GM10266 (cell line): ENCODE results near the gene SGCD.

ENCODE experiments used
- DNase-seq: peaks from one replicate; pipeline ENCODE4 v3.0.0; 2012; ENCODE audit errors: extremely low spot score
- TF ChIP-seq, protein P1 (sequence below): IDR thresholded peaks from 2 replicates; pipeline ENCODE4 v1.5.1; 2012; ENCODE audit warnings: mild to moderate bottlenecking, low read depth; ENCODE audit not compliant: control insufficient read depth, insufficient read depth; ENCODE audit errors: missing control alignments

SGCD gene

DNA sequence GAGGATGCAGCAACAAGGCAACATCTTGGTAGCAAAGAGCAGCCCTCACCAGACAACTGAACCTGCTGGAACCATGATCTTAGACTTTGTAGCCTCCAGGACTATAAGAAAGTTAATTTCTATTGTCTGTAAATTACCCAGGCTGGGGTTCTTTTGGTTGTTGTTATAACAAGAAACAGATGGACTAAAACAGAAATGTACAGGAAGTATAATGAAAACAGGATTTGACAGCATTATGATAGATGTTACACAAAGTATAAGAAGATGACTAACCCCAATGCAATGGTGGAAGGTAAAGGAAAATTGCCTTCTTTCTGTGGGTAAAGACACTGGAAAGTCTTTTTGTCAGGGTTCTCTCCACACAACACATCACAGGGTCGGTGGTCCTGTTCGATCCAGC lies 204.2 kb downstream of the SGCD start:
- TF ChIP-seq, protein P1, sequence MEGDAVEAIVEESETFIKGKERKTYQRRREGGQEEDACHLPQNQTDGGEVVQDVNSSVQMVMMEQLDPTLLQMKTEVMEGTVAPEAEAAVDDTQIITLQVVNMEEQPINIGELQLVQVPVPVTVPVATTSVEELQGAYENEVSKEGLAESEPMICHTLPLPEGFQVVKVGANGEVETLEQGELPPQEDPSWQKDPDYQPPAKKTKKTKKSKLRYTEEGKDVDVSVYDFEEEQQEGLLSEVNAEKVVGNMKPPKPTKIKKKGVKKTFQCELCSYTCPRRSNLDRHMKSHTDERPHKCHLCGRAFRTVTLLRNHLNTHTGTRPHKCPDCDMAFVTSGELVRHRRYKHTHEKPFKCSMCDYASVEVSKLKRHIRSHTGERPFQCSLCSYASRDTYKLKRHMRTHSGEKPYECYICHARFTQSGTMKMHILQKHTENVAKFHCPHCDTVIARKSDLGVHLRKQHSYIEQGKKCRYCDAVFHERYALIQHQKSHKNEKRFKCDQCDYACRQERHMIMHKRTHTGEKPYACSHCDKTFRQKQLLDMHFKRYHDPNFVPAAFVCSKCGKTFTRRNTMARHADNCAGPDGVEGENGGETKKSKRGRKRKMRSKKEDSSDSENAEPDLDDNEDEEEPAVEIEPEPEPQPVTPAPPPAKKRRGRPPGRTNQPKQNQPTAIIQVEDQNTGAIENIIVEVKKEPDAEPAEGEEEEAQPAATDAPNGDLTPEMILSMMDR: no peak
- no peak for DNase-seq

DNA sequence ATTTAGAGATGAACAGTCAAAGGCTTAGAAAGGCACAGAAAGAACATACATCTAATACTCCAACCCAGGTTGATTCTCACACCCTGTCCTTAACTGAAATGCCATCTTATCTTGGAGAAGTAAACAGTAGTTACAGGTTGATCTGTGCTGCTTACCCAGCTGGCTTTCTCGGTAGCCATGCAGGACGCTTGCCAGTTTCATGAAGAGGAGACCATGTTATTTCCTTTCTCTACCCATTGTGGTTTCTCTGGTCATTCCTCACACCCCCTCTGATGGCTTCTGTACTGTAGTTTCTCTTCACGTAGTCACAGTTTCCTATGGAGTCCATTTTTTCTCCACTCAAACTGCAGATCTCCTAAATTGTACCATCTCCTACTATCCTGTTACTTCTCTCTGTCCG lies 206.0 kb downstream of the SGCD start:
- TF ChIP-seq, protein P1: no peak
- no peak for DNase-seq

DNA sequence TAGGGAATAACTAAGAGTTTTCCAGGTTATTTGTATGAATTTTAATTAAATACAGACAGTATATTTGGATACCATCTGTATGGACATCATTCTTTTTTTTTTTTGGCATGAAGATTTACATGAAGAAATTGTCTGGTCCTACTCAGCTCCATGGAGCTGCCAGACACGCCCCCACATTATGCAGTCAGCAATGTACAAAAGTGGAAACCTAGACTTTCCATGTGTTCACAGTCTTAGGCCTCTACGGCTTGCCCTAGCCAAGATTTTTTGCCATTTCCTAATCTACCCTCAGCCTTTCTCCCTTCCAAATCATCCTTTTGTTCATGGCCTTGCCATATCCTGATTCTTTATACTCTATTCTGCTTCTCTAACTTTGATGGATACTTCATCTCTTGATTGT lies 207.1 kb downstream of the SGCD start:
- DNase-seq: no peak
- TF ChIP-seq, protein P1: no peak

DNA sequence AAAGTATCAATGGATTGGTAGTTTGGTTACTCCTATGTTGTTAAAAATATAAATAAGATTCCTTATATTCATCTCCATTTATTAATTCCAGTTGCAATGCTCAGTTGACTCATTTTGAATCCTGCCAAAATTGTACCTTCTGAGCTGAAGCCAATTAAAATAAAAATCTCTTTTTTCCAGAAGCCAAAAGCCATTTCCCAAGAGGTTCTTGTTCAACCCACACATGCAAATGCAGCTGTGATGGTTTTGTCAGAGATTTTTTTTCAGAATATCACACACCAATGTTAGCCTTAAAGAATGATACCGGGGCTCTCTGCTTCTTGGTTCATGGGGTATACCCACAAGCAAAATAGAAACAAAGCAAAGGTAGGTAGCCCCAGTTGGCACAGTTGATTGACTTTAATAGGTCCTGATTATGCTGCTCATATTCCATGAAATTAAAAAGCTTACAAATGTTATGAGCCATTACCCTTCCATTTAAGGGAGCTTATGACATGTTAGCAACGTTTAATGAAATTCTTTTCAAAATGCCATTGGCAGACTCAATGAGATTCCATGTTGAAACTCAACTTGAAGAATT lies 208.0 kb downstream of the SGCD start:
- TF ChIP-seq, protein P1: no peak

DNA sequence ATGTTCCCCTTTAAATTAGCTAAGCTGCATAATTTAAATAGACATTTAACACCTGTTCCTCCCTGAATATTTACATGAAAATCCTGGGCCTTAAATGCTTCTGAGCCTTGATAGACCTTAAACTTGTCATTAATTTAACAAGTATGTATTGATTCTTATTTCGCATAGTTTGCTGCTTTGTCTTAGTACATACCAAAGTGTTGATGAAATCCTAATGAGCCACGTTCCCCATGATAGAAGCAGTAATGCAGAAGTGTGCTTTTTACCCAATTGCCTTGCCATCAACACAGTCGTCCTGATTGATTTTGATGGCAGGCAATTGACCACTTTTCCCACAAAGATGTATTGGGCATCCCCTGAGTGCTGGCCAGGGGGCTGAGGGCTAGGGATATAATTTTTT lies 213.5 kb downstream of the SGCD start:
- TF ChIP-seq, protein P1: no peak
- no peak for DNase-seq

More for the DNA sequence above, 208.0 kb downstream of the SGCD start:
- DNase-seq: no peak

DNA sequence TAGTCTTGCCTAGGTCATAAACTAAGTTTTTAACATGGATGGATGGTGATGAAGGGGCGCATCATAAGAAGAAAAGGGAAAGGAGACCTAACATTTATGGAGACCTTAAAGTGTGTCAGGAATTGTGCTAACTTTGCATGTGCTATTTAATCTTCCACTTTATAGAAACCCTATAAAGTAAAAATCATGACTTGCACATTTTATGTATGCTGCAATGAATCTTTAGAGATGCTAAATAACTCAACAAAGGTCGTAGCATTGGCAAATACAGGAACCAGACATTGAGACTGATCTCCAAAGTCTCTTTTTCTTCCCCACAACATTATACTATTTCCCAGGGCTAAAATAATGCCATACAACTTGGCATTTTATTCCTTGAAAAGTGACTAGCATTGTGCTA lies 214.6 kb downstream of the SGCD start:
- DNase-seq: no peak
- TF ChIP-seq, protein P1: no peak

DNA sequence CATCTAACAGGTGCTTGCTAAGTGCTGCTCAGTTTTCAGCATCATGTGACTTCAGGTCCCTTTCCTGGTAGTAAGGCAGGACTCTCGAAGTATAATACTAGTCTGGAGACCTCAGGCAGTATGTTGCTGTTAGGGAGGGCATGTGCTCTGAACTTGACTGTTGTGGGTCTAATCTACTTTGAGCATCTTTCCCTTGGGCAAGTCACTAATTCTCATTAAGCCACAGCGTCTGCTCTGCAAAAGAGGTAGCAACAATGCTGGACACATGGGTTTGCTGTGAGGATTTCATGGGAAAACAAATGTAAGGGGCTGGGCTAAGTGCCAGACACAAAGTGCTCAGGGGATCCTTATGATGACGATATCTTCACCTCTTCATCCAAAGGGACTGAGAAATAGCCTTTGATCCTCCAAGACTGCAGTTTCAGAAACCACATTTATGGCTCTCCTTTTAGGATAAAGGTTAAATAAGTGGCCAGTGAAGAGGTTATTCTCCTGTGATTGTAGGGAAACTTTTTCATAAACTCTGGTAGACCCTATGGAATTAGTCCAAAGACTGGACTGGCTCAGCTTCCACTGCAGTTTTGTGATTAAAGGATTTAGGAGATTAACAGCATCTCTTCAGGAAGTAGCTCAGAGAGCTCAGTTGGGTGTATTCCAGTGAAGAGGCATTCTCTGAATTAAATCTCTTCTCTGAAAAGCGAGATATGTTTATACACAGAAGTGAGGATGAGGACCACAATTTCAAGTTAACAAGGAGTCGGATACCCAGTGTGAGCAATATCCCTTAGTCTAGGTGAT lies 216.6 kb downstream of the SGCD start:
- TF ChIP-seq, protein P1: no peak
- DNase-seq: no peak
